Dedifferentiated amniotic fluid mesenchymal stem cell (primary cell): Measurements from ENCODE around the gene PI16.

Source experiments
- DNase-seq: peaks from one replicate; pipeline ENCODE4 v3.0.0-alpha.2; 2016; ENCODE audit errors: extremely low spot score

Gene PI16

GRCh38 chr6:36957773-36958271 lies 3.3 kb downstream of the PI16 start:
- DNase-seq, result no peak

- no peak for DNase-seq
Measured at GRCh38 chr6:36958775-36959554, 4.4 kb downstream of the PI16 start.

- no peak for DNase-seq
Measured at GRCh38 chr6:36959555-36960250, 5.2 kb downstream of the PI16 start.

- no peak for DNase-seq
Measured at GRCh38 chr6:36961441-36962435, 7.2 kb downstream of the PI16 start.

- no peak for DNase-seq
Measured at GRCh38 chr6:36962874-36963273, 8.3 kb downstream of the PI16 start.

- no peak for DNase-seq
Measured at GRCh38 chr6:36963451-36964290, 9.1 kb downstream of the PI16 start.

- no peak for DNase-seq
Measured at GRCh38 chr6:36964349-36964748, 9.8 kb downstream of the PI16 start.

GRCh38 chr6:36964908-36965307 lies 10.4 kb downstream of the PI16 start:
- no peak for DNase-seq

GRCh38 chr6:36967301-36967700 lies 12.8 kb downstream of the PI16 start:
- no peak for DNase-seq

- no peak for DNase-seq
Measured at GRCh38 chr6:36967757-36968156, 13.2 kb downstream of the PI16 start.

- no peak for DNase-seq
Measured at GRCh38 chr6:36968266-36968977, 13.9 kb downstream of the PI16 start.

- no peak for DNase-seq
Measured at GRCh38 chr6:36969240-36969691, 14.7 kb downstream of the PI16 start.

GRCh38 chr6:36969988-36970891 lies 15.7 kb downstream of the PI16 start:
- no peak for DNase-seq

- DNase-seq, result no peak
Measured at GRCh38 chr6:36970892-36971842, 16.6 kb downstream of the PI16 start.

- no peak for DNase-seq
Measured at GRCh38 chr6:36971921-36972673, 17.6 kb downstream of the PI16 start.

- DNase-seq, result no peak
Measured at GRCh38 chr6:36973190-36973589, 18.7 kb downstream of the PI16 start.

GRCh38 chr6:36973647-36974046 lies 19.1 kb downstream of the PI16 start:
- no peak for DNase-seq
